ENCODE results near the gene MEX3C.

MEX3C gene

DNA sequence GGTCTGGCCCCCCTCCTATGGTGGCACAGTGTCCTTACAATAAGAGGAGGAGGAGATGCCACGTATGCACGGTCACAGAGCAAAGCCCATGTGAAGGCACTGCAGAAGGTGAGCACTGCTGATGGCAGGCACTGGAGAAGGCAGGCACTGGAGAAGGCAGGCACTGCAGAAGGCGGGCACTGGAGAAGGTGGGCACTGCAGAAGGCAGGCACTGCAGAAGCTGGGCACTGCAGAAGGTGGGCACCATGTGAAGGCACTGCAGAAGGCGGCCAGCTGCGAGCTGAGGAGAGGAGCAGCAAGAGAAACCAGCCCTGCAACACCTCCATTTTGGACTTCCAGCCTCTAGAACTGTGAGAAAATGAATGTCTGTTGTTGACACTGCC is 46.3 kb downstream of the MEX3C start:
- Mint-ChIP-seq H3K36me3 (ENCODE audit: low read depth) (peaks cover 7% of the 10 kb centered on the region), H3K4me3 (no peak overlapping the region), H3K9me3 (peaks cover 3% of the 10 kb centered on the region), H3K27ac (no peak overlapping the region), H3K27me3 (ENCODE audit: low read depth) (no peaks in the 10 kb centered on the region), H3K4me1 (peaks cover 16% of the 10 kb centered on the region)
- TF ChIP-seq, protein P1, sequence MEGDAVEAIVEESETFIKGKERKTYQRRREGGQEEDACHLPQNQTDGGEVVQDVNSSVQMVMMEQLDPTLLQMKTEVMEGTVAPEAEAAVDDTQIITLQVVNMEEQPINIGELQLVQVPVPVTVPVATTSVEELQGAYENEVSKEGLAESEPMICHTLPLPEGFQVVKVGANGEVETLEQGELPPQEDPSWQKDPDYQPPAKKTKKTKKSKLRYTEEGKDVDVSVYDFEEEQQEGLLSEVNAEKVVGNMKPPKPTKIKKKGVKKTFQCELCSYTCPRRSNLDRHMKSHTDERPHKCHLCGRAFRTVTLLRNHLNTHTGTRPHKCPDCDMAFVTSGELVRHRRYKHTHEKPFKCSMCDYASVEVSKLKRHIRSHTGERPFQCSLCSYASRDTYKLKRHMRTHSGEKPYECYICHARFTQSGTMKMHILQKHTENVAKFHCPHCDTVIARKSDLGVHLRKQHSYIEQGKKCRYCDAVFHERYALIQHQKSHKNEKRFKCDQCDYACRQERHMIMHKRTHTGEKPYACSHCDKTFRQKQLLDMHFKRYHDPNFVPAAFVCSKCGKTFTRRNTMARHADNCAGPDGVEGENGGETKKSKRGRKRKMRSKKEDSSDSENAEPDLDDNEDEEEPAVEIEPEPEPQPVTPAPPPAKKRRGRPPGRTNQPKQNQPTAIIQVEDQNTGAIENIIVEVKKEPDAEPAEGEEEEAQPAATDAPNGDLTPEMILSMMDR (IDR thresholded peaks at IDR 0.05; ENCODE audit: unreplicated experiment in 3 of 3) = no peak

DNA sequence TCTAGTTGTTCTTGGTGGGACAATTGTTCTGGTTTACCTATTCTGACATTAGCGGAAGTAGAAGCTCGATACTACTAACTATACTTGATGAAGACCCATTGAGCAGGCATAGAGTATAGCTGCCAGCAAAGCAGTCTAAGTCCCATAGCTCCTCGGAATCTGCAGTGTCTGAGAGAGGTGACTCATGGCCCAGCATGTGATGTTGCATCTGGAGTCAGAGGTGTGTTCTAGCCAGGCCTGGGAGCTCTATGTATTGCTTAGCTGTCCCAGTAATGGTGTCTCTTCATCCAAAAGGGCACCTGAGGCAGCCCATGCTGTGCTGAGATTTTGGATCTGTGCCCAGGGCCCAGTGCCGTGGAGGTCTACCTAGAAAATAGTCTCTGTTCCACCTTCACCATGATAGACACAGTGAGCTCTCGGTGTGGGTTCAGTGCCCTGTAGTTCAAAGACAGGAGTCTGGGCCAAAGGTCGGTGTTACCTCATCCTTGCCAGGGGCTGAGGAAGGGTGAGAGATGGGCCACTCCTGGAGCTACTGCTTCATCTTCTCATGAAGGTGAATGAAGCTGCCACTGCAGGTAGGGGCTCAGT is 47.3 kb downstream of the MEX3C start:
- TF ChIP-seq, protein P1 (IDR thresholded peaks at IDR 0.05; ENCODE audit: unreplicated experiment in 3 of 3) = no peak
- Mint-ChIP-seq H3K4me3 (no peak overlapping the region), H3K27me3 (ENCODE audit: low read depth) (no peaks in the 10 kb centered on the region), H3K36me3 (ENCODE audit: low read depth) (peaks cover 7% of the 10 kb centered on the region), H3K4me1 (peaks cover 16% of the 10 kb centered on the region), H3K9me3 (peaks cover 3% of the 10 kb centered on the region), H3K27ac (no peak overlapping the region)

DNA sequence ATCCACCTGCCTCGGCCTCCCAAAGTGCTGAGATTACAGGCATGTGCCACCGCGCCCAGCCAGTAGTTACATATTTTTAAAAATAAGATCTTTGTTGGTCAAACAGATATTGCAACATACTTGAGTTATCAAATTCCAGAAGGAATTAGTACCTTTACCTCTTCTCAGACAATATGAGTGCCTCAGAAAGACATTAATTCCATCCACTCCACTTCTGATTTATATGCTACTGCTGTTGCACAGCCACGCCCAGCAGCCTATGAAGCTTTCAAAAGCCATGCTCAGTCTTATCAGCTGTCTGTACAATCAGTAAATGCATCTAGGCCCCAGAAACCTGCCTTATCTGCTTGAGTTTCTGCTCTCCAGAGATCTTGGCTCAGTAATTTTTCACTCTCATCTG is 47.8 kb downstream of the MEX3C start:
- H3K27ac Mint-ChIP-seq = no peak overlapping the region
- peaks cover 12% of the 10 kb centered on the region for H3K4me1 Mint-ChIP-seq
- peaks cover 3% of the 10 kb centered on the region for H3K9me3 Mint-ChIP-seq
- TF ChIP-seq, protein P1 (IDR thresholded peaks at IDR 0.05; ENCODE audit: unreplicated experiment in 3 of 3) = no peak
- peaks cover 7% of the 10 kb centered on the region for H3K36me3 Mint-ChIP-seq (ENCODE audit: low read depth)
- no peak overlapping the region for H3K4me3 Mint-ChIP-seq
- H3K27me3 Mint-ChIP-seq (ENCODE audit: low read depth) = no peaks in the 10 kb centered on the region

DNA sequence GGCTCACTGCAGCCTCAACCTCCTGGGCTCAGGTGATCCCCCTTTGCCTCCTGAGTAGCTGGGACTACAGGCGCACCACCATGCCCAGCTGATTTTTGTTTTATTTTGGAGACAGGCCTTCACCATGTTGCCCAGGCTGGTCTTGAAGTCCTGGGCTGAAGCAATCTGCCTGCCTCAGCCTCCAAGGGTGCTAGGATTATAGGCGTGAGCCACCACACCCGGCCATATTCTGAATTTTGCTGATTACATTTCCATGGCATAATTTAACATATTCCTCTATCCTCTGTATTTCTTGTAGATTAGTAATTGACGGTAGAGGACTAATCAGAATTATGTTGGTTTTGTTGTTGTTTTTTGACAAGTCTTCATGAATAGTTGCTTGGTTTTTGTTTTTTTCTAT is 50.6 kb downstream of the MEX3C start:
- no peak overlapping the region for H3K4me3 Mint-ChIP-seq
- no peaks in the 10 kb centered on the region for H3K27me3 Mint-ChIP-seq (ENCODE audit: low read depth)
- TF ChIP-seq, protein P1 (IDR thresholded peaks at IDR 0.05; ENCODE audit: unreplicated experiment in 3 of 3) = no peak
- no peaks in the 10 kb centered on the region for H3K9me3 Mint-ChIP-seq
- no peaks in the 10 kb centered on the region for H3K4me1 Mint-ChIP-seq
- no peak overlapping the region for H3K27ac Mint-ChIP-seq
- H3K36me3 Mint-ChIP-seq (ENCODE audit: low read depth) = peaks cover 3% of the 10 kb centered on the region

DNA sequence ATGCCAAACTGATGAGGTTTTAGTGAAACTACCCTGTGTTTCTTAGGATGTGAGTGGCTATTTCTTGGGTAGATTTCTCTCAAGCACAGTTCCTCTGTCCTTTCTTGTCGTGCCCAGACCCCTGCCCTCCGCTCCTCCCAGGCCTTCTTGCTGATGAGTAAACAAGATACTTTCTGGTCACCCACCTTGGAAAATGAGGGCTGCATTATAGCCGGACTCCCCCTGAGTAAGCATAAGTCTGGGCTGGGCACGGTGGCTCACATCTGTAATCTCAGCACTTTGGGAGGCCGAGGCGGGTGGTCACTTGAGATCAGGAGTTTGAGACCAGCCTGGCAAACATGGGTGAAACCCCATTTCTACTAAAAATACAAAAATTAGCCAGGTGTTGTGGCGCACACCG is 58.5 kb downstream of the MEX3C start:
- no peaks in the 10 kb centered on the region for H3K27me3 Mint-ChIP-seq (ENCODE audit: low read depth)

DNA sequence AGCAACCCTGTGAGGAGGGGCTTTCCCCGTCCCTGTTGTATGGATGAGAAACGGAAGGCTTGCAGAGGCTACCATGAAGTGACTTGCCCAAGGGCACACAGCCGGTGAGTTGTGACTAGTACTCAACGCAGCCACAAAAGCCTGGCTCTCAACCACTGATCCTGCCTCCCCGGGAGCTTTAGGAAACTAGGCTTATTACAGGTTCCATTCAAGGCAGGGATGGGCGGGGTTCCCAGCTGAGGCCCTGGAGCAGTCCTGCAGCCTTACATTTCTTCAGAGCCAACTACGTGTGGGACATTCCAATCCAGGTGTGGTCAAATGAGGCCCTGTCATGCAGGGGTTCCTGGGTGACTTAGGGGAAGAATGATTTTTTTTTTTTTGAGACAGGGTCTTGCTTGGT is 59.6 kb downstream of the MEX3C start:
- no peaks in the 10 kb centered on the region for H3K4me1 Mint-ChIP-seq
- no peaks in the 10 kb centered on the region for H3K27me3 Mint-ChIP-seq (ENCODE audit: low read depth)
- no peak overlapping the region for H3K4me3 Mint-ChIP-seq
- no peak overlapping the region for H3K27ac Mint-ChIP-seq
- TF ChIP-seq, protein P1 (IDR thresholded peaks at IDR 0.05; ENCODE audit: unreplicated experiment in 3 of 3) = no peak
- H3K9me3 Mint-ChIP-seq = no peaks in the 10 kb centered on the region
- no peaks in the 10 kb centered on the region for H3K36me3 Mint-ChIP-seq (ENCODE audit: low read depth)

More for the DNA sequence above, 58.5 kb downstream of the MEX3C start:
- Mint-ChIP-seq H3K4me3 (no peak overlapping the region), H3K4me1 (no peaks in the 10 kb centered on the region), H3K27ac (no peak overlapping the region), H3K9me3 (no peaks in the 10 kb centered on the region), H3K36me3 (ENCODE audit: low read depth) (no peaks in the 10 kb centered on the region)
- TF ChIP-seq, protein P1 (IDR thresholded peaks at IDR 0.05; ENCODE audit: unreplicated experiment in 3 of 3) = no peak
